B cell (primary cell): Measurements from ENCODE around the gene ADGRD2. TPM values are rescaled to one million over a fixed set of nuclear protein-coding genes. Genes with fewer than 3 reads are reported as not detected.
A peak's percentile ranks its signal among the peaks of the same experiment; 100 is the strongest.

Experiments
- ATAC-seq: fragments of 200-7000 bp; cut with Tn5 transposase; one replicate; pipeline ENCODE4 v1.10.0; 2021; ENCODE audit warnings: low read depth, mild to moderate bottlenecking, moderate number of reproducible peaks, moderate library complexity
- CTCF ChIA-PET: fragments of 350-600 bp; sonication (Branson Sonifier 250); formaldehyde crosslinking; loops from one replicate; lab custom pipeline; 2021; ENCODE audit warnings: antibody characterized with exemption, inconsistent platforms; lab: Charles Lee
- POLR2A ChIA-PET: fragments of 350-600 bp; sonication (Branson Sonifier 250); formaldehyde crosslinking; loops from one replicate; lab custom pipeline; 2021; ENCODE audit warnings: antibody characterized with exemption; lab: Charles Lee
- DNase-seq: peaks from one replicate; pipeline ENCODE4 v3.0.0; 2013
- H2AFZ ChIP-seq: 2 replicates; pipeline ENCODE4 v1.6.1; 2012; ENCODE audit warnings: mild to moderate bottlenecking, low read depth, low read length; ENCODE audit not compliant: insufficient read depth, poor library complexity, severe bottlenecking
- H3K27ac ChIP-seq, 2 donors: 1 replicate in 1 of 2; 2 replicates in 1 of 2; pipeline ENCODE4 v1.5.1; 2012 to 2013; ENCODE audit warnings: low read length in 2 of 2, mild to moderate bottlenecking in 2 of 2, moderate library complexity in 1 of 2
- H3K27me3 ChIP-seq, 4 experiments: fragments of 200-600 bp in 1 of 4; sonication (generic) in 1 of 4; replicated peaks in 1 of 4; 1 replicate in 2 of 4; 2 replicates in 2 of 4; pipeline versions ENCODE4 v1.6.1 to v1.7.0; 2013 to 2016; ENCODE audit warnings: low read length in 3 of 4, mild to moderate bottlenecking in 2 of 4, mixed read lengths in 1 of 4, moderate library complexity in 1 of 4; ENCODE audit not compliant: insufficient read depth in 4 of 4, control insufficient read depth in 3 of 4; ENCODE audit errors: control extremely low read depth in 1 of 4
- H3K36me3 ChIP-seq, 2 experiments: replicated peaks in 1 of 2; 1 replicate in 1 of 2; 2 replicates in 1 of 2; pipeline versions ENCODE4 v1.6.1 to v1.7.1; 2013; ENCODE audit warnings: low read length in 1 of 2; ENCODE audit not compliant: insufficient read depth in 2 of 2, control insufficient read depth in 1 of 2; ENCODE audit errors: control extremely low read depth in 1 of 2, extremely low read depth in 1 of 2
- H3K4me1 ChIP-seq, 2 donors: fragments of 200-600 bp in 1 of 2; sonication (generic) in 1 of 2; 1 replicate in 1 of 2; 2 replicates in 1 of 2; pipeline versions ENCODE4 v1.5.1 to v1.6.1; 2013 to 2017; ENCODE audit warnings: low read length in 2 of 2; ENCODE audit not compliant: control insufficient read depth in 2 of 2, insufficient read depth in 2 of 2
- H3K4me2 ChIP-seq: replicated peaks from 2 replicates; pipeline ENCODE3; 2012; ENCODE audit warnings: mild to moderate bottlenecking, low read depth, low read length; ENCODE audit not compliant: poor library complexity, severe bottlenecking
- H3K4me3 ChIP-seq, 5 experiments: fragments of 200-600 bp in 1 of 5; sonication (generic) in 1 of 5; 1 replicate in 3 of 5; 2 replicates in 2 of 5; pipeline versions ENCODE4 v1.5.1 to v1.7.0; 2011 to 2016; ENCODE audit warnings: low read length in 4 of 5, mild to moderate bottlenecking in 4 of 5, low read depth in 2 of 5, control low read depth in 1 of 5, moderate library complexity in 1 of 5; ENCODE audit not compliant: insufficient read depth in 1 of 5; ENCODE audit errors: control extremely low read depth in 1 of 5, extremely low read depth in 1 of 5
- H3K79me2 ChIP-seq: fragments of 200-600 bp; sonication (generic); one replicate; pipeline ENCODE4 v1.6.0; 2016; ENCODE audit warnings: low read length; ENCODE audit not compliant: control insufficient read depth, insufficient read depth
- H3K9ac ChIP-seq: fragments of 200-600 bp; sonication (generic); 2 replicates; pipeline ENCODE4 v1.6.1; 2017; ENCODE audit warnings: mild to moderate bottlenecking, low read length, moderate library complexity
- H3K9me3 ChIP-seq, 3 donors: one replicate each; pipeline versions ENCODE4 v1.6.1 to v1.7.1; 2013; ENCODE audit warnings: low read length in 2 of 3; ENCODE audit not compliant: control insufficient read depth in 2 of 3, insufficient read depth in 1 of 3; ENCODE audit errors: control extremely low read depth in 1 of 3
- H4K20me1 ChIP-seq: 2 replicates; pipeline ENCODE4 v1.6.0; 2012; ENCODE audit warnings: mild to moderate bottlenecking, low read length; ENCODE audit not compliant: insufficient read depth, control insufficient read depth, poor library complexity, severe bottlenecking
- H3K27ac Mint-ChIP-seq: one replicate; pipeline ENCODE4 v1.8.0; 2021; ENCODE audit warnings: mixed read lengths
- H3K27me3 Mint-ChIP-seq: one replicate; pipeline ENCODE4 v1.8.0; 2021; ENCODE audit warnings: mixed read lengths
- H3K4me1 Mint-ChIP-seq: one replicate; pipeline ENCODE4 v1.8.0; 2021; ENCODE audit warnings: mixed read lengths
- H3K4me3 Mint-ChIP-seq: one replicate; pipeline ENCODE4 v1.8.0; 2021; ENCODE audit warnings: mixed read lengths
- H3K9me3 Mint-ChIP-seq: one replicate; pipeline ENCODE4 v1.8.0; 2022; ENCODE audit warnings: mixed read lengths; ENCODE audit not compliant: insufficient read depth
- CTCF ChIP-seq: fragments of 200-600 bp; IDR thresholded peaks from one replicate; pipeline ENCODE4 v1.8.0; 2022; ENCODE audit warnings: antibody characterized with exemption, mild to moderate bottlenecking
- EZH2 ChIP-seq: IDR thresholded peaks from 2 replicates; pipeline ENCODE4 v1.6.1; 2012; ENCODE audit warnings: borderline replicate concordance, low read depth, mild to moderate bottlenecking, moderate library complexity, low read length; ENCODE audit not compliant: insufficient read depth, poor library complexity, severe bottlenecking
- WGBS: methylation state at CpG from one replicate; pipeline ENCODE4 v1.1.5; 2013; ENCODE audit warnings: missing lambda C conversion rate; ENCODE audit not compliant: insufficient coverage; 5-methylcytosine and 5-hydroxymethylcytosine counted together
- intact Hi-C: fragments of 100-400 bp; cut with micrococcal nuclease; formaldehyde crosslinking; loops from one replicate; pipeline ENCODE4 v1.10.0; 2022
- polyA plus RNA-seq: library from polyadenylated mRNA; depleted of rRNA; stranded (reverse); fragments of >200 nt; gene quantifications from 2 replicates; pipeline ENCODE4 v1.2.3, GENCODE V29; 2012
- total RNA-seq, 2 donors: library from RNA; stranded (reverse); fragments of 120-200 nt in 1 of 2; gene quantifications; 1 replicate in 1 of 2; 2 replicates in 1 of 2; pipeline versions ENCODE4 v1.2.3 to v1.2.4, GENCODE V29; 2013 to 2022

The ADGRD2 gene
- total and polyA plus RNA-seq, 2 donors (not counting 1 experiment from before 2014, with no cell fraction given), result not detected

GRCh38 chr9:124477211-124477647 lies 27.0 kb downstream of the ADGRD2 start:
- H3K4me3 Mint-ChIP-seq, result no peak overlapping the region
- peaks cover 0 to 5% of the 10 kb centered on the region in 2 donors for H3K4me1 ChIP-seq
- intact Hi-C loops, result no loop called here
- H3K27me3 Mint-ChIP-seq, result peaks cover 19% of the 10 kb centered on the region
- H2AFZ ChIP-seq, result no peak overlapping the region
- WGBS, result 46% methylated on average over 19 of the region's 19 CpGs
- CTCF ChIA-PET, result no interaction called here
- H3K4me1 Mint-ChIP-seq, result no peaks in the 10 kb centered on the region
- no peaks in the 10 kb centered on the region for H3K9me3 Mint-ChIP-seq
- no peak overlapping the region for H3K27ac ChIP-seq
- H3K27me3 ChIP-seq, result peaks cover 0 to 36% (median 8%) of the 10 kb centered on the region in 4 experiments
- TF ChIP-seq CTCF (no peak), EZH2 (no peak)
- no peak for ATAC-seq
- H3K27ac Mint-ChIP-seq, result no peak overlapping the region
- H3K9ac ChIP-seq, result no peak overlapping the region
- no peaks in the 10 kb centered on the region for H4K20me1 ChIP-seq
- H3K9me3 ChIP-seq, result peaks cover 0 to 4% (median 0%) of the 10 kb centered on the region in 3 donors
- POLR2A ChIA-PET, result no interaction called here
- no peak overlapping the region for H3K4me3 ChIP-seq
- H3K36me3 ChIP-seq, result no peaks in the 10 kb centered on the region
- no peak for DNase-seq
- H3K4me2 ChIP-seq, result peak overlapping the region; percentile 15
- no peaks in the 10 kb centered on the region for H3K79me2 ChIP-seq

- Histone ChIP-seq H3K36me3 (no peaks in the 10 kb centered on the region), H3K4me1 (peaks cover 0 to 5% of the 10 kb centered on the region in 2 donors), H4K20me1 (no peaks in the 10 kb centered on the region), H3K27me3 (peaks cover 0 to 36% (median 8%) of the 10 kb centered on the region in 4 experiments), H3K4me3 (no peak overlapping the region), H3K9me3 (peaks cover 0 to 4% (median 0%) of the 10 kb centered on the region in 3 donors), H3K4me2 (peak overlapping the region; percentile 15), H3K27ac (no peak overlapping the region), H3K9ac (no peak overlapping the region), H2AFZ (no peak overlapping the region), H3K79me2 (no peaks in the 10 kb centered on the region)
- Mint-ChIP-seq H3K9me3 (no peaks in the 10 kb centered on the region), H3K27me3 (peaks cover 19% of the 10 kb centered on the region), H3K27ac (no peak overlapping the region), H3K4me3 (no peak overlapping the region), H3K4me1 (no peaks in the 10 kb centered on the region)
- ATAC-seq (no peak), DNase-seq (no peak)
- 24% methylated on average over 44 of the region's 53 CpGs for WGBS
- POLR2A ChIA-PET, result interaction anchor here (0.6 kb wide), 1 partner anchor 15 kb away, joined by 3 read pairs; no protein-coding TSS in a partner anchor
- intact Hi-C loops, result no loop called here
- CTCF ChIA-PET, result no interaction called here
- TF ChIP-seq EZH2, result no peak
- TF ChIP-seq CTCF, result no peak
These were observed 27.5 kb downstream of the ADGRD2 start for GRCh38 chr9:124477648-124478285.
